H9 (cell line): Measurements from ENCODE around the gene EFHD1. TPM values are rescaled to one million over a fixed set of nuclear protein-coding genes. Genes with fewer than 3 reads are reported as not detected.
"Not testable (repeated sequence)": the region's sequence is repeated elsewhere in the genome, so short reads cannot be mapped to it uniquely, and the experiment has no call there.

Experiments
- DNase-seq: peaks from one replicate; pipeline ENCODE4 v3.0.0-alpha.2; 2017
- H2AFZ ChIP-seq: one replicate; pipeline ENCODE4 v1.6.1; 2013; ENCODE audit warnings: mild to moderate bottlenecking, low read length, control low read depth, moderate library complexity
- H2AK5ac ChIP-seq: 2 replicates; pipeline ENCODE4 v1.6.1; 2013; ENCODE audit warnings: low read length, control low read depth, mixed read lengths; ENCODE audit not compliant: insufficient read length
- H2BK120ac ChIP-seq: one replicate; pipeline ENCODE4 v1.6.1; 2013; ENCODE audit warnings: low read depth, mild to moderate bottlenecking, low read length, control low read depth, inconsistent platforms; ENCODE audit not compliant: poor library complexity, severe bottlenecking
- H2BK12ac ChIP-seq: 2 replicates; pipeline ENCODE4 v1.6.1; 2013; ENCODE audit warnings: low read length, control low read depth, mixed read lengths, low read depth; ENCODE audit not compliant: insufficient read length
- H2BK15ac ChIP-seq: 2 replicates; pipeline ENCODE4 v1.6.1; 2013; ENCODE audit warnings: low read depth, low read length, control low read depth
- H2BK20ac ChIP-seq: one replicate; pipeline ENCODE4 v1.6.1; 2013; ENCODE audit warnings: low read depth, mild to moderate bottlenecking, low read length, control low read depth, inconsistent platforms; ENCODE audit not compliant: poor library complexity, severe bottlenecking
- H2BK5ac ChIP-seq: 2 replicates; pipeline ENCODE4 v1.6.1; 2013; ENCODE audit warnings: low read length, control low read depth, mixed read lengths; ENCODE audit not compliant: insufficient read length
- H3K14ac ChIP-seq: 2 replicates; pipeline ENCODE4 v1.6.1; 2013; ENCODE audit warnings: low read length, control low read depth; ENCODE audit not compliant: insufficient read depth
- H3K18ac ChIP-seq: 2 replicates; pipeline ENCODE4 v1.6.1; 2013; ENCODE audit warnings: low read depth, mild to moderate bottlenecking, mixed read lengths, low read length, control low read depth; ENCODE audit not compliant: insufficient read length
- H3K23ac ChIP-seq: 2 replicates; pipeline ENCODE4 v1.6.1; 2013; ENCODE audit warnings: low read length, control low read depth, mixed read lengths, low read depth; ENCODE audit not compliant: insufficient read length
- H3K23me2 ChIP-seq: 2 replicates; pipeline ENCODE4 v1.6.1; 2013; ENCODE audit warnings: low read depth, mild to moderate bottlenecking, mixed read lengths, low read length, control low read depth; ENCODE audit not compliant: insufficient read length, poor library complexity, severe bottlenecking
- H3K27ac ChIP-seq: 2 replicates; pipeline ENCODE4 v1.5.1; 2013; ENCODE audit warnings: low read length, control low read depth, mixed read lengths, low read depth; ENCODE audit not compliant: insufficient read length
- H3K27me3 ChIP-seq: 2 replicates; pipeline ENCODE4 v1.6.1; 2013; ENCODE audit warnings: low read length, control low read depth, inconsistent platforms; ENCODE audit not compliant: insufficient read depth
- H3K4ac ChIP-seq: 2 replicates; pipeline ENCODE4 v1.6.1; 2013; ENCODE audit warnings: low read depth, mild to moderate bottlenecking, control low read depth, inconsistent platforms, low read length, moderate library complexity
- H3K4me1 ChIP-seq: 2 replicates; pipeline ENCODE4 v1.6.1; 2013; ENCODE audit warnings: low read length, control low read depth, inconsistent platforms; ENCODE audit not compliant: insufficient read depth
- H3K4me2 ChIP-seq: 2 replicates; pipeline ENCODE4 v1.6.1; 2013; ENCODE audit warnings: low read length, control low read depth, mixed read lengths; ENCODE audit not compliant: insufficient read length, insufficient read depth
- H3K56ac ChIP-seq: 2 replicates; pipeline ENCODE4 v1.6.1; 2013; ENCODE audit warnings: low read depth, mild to moderate bottlenecking, mixed read lengths, low read length, control low read depth; ENCODE audit not compliant: insufficient read length
- H3K79me1 ChIP-seq: 2 replicates; pipeline ENCODE4 v1.6.1; 2013; ENCODE audit warnings: low read depth, mild to moderate bottlenecking, moderate library complexity, low read length, control low read depth, inconsistent platforms; ENCODE audit not compliant: insufficient read depth, poor library complexity, severe bottlenecking
- H3K79me2 ChIP-seq: 2 replicates; pipeline ENCODE4 v1.6.1; 2013; ENCODE audit warnings: low read length, control low read depth, inconsistent platforms; ENCODE audit not compliant: insufficient read depth
- H3K9ac ChIP-seq: 2 replicates; pipeline ENCODE4 v1.6.1; 2013; ENCODE audit warnings: low read length, control low read depth, mixed read lengths; ENCODE audit not compliant: insufficient read length; ENCODE audit errors: extremely low read depth
- H3K9me3 ChIP-seq: one replicate; pipeline ENCODE4 v1.6.1; 2013; ENCODE audit warnings: low read depth, low read length, inconsistent platforms; ENCODE audit not compliant: control insufficient read depth
- H3T11ph ChIP-seq: one replicate; pipeline ENCODE4 v1.6.1; 2013; ENCODE audit warnings: mild to moderate bottlenecking, low read length, control low read depth, inconsistent platforms
- H4K20me1 ChIP-seq: one replicate; pipeline ENCODE4 v1.6.1; 2013; ENCODE audit not compliant: control insufficient read depth, insufficient read length, insufficient read depth
- H4K5ac ChIP-seq: 2 replicates; pipeline ENCODE4 v1.6.1; 2013; ENCODE audit warnings: low read depth, mild to moderate bottlenecking, mixed read lengths, low read length, control low read depth; ENCODE audit not compliant: insufficient read length
- H4K8ac ChIP-seq: replicated peaks from 2 replicates; pipeline ENCODE4 v1.6.1; 2013; ENCODE audit warnings: low read length, control low read depth, mixed read lengths, low read depth; ENCODE audit not compliant: insufficient read length
- H4K91ac ChIP-seq: 2 replicates; pipeline ENCODE4 v1.6.1; 2013; ENCODE audit warnings: low read depth, mild to moderate bottlenecking, moderate library complexity, mixed read lengths, low read length, control low read depth; ENCODE audit not compliant: insufficient read length
- H3K27ac Mint-ChIP-seq, 3 experiments: 2 replicates in 2 of 3; 3 replicates in 1 of 3; pipeline ENCODE4 v1.8.0; 2020 to 2021; ENCODE audit warnings: mixed read lengths in 3 of 3, mild to moderate bottlenecking in 1 of 3, moderate library complexity in 1 of 3
- H3K27me3 Mint-ChIP-seq: 2 replicates; pipeline ENCODE4 v1.8.0; 2021; ENCODE audit warnings: low read depth, mild to moderate bottlenecking, moderate library complexity, mixed read lengths
- H3K36me3 Mint-ChIP-seq, 3 experiments: 2 replicates in 2 of 3; 3 replicates in 1 of 3; pipeline ENCODE4 v1.8.0; 2020 to 2021; ENCODE audit warnings: low read depth in 3 of 3, mixed read lengths in 3 of 3; ENCODE audit not compliant: insufficient read depth in 1 of 3
- H3K4me1 Mint-ChIP-seq, 2 experiments: 2 replicates each; pipeline ENCODE4 v1.8.0; 2020; ENCODE audit warnings: mixed read lengths in 2 of 2
- H3K4me3 Mint-ChIP-seq, 2 experiments: 2 replicates in 1 of 2; 3 replicates in 1 of 2; pipeline ENCODE4 v1.8.0; 2020 to 2021; ENCODE audit warnings: mild to moderate bottlenecking in 2 of 2, mixed read lengths in 2 of 2, moderate library complexity in 1 of 2
- H3K9me3 Mint-ChIP-seq, 2 experiments: 2 replicates in 1 of 2; 3 replicates in 1 of 2; pipeline ENCODE4 v1.8.0; 2020; ENCODE audit warnings: mild to moderate bottlenecking in 2 of 2, mixed read lengths in 2 of 2, moderate library complexity in 1 of 2
- CTCF ChIP-seq: fragments of 200-600 bp; sonication (generic); conservative IDR thresholded peaks from 3 replicates; pipeline ENCODE4 v1.8.0; 2021; ENCODE audit warnings: antibody characterized with exemption, mild to moderate bottlenecking
- WGBS: extraction: QIAGEN DNeasy Blood & Tissue Kit; methylation state at CpG from one replicate; pipeline ENCODE4 v1.1.7; 2013; ENCODE audit warnings: missing lambda C conversion rate, low lambda C conversion rate, mixed read lengths; ENCODE audit not compliant: insufficient read length; ENCODE audit errors: extremely low coverage; 5-methylcytosine and 5-hydroxymethylcytosine counted together
- total RNA-seq: library from RNA; stranded (reverse); gene quantifications from 2 replicates; pipeline ENCODE4 v1.2.1, GENCODE V29; 2021

EFHD1 gene
- total RNA-seq, 1 experiment from 2014 or later: 2.8 TPM

DNA sequence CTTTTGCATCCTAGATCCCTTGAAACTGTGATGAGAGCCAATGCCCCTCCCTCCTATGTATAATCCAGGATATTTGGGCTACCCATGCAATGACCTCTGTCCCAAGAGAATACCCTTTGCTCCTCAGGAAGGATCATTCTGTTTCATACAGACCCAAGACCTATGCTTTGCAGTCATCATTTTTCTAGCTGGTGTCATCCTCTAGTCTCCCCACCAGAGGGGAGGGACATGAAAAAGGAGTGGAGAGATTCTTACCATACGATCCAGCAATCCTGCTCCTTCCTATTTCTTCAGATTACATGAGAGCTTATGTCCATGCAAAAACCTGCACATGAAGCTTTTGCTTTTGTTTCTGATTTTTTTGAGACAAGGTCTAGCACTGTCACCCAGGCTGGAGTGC is 50.0 kb downstream of the EFHD1 start:
- H4K8ac ChIP-seq: no peak overlapping the region
- Mint-ChIP-seq H3K27me3 (peaks cover 4% of the 10 kb centered on the region), H3K4me1 (no peaks in the 10 kb centered on the region), H3K4me3 (no peak overlapping the region), H3K27ac (no peak overlapping the region), H3K36me3 (no peaks in the 10 kb centered on the region), H3K9me3 (no peaks in the 10 kb centered on the region)
- no peak overlapping the region for H4K5ac ChIP-seq
- H2AK5ac ChIP-seq: no peak overlapping the region
- no peak for DNase-seq
- H2BK5ac ChIP-seq: no peak overlapping the region
- H3K18ac ChIP-seq: no peak overlapping the region
- no peaks in the 10 kb centered on the region for H4K20me1 ChIP-seq
- no peak overlapping the region for H3T11ph ChIP-seq
- H3K27me3 ChIP-seq: no peaks in the 10 kb centered on the region
- no peak overlapping the region for H2BK120ac ChIP-seq
- no peak overlapping the region for H3K4ac ChIP-seq
- H3K4me1 ChIP-seq: no peaks in the 10 kb centered on the region
- no peak overlapping the region for H2BK20ac ChIP-seq
- no peak overlapping the region for H3K23ac ChIP-seq
- no peak overlapping the region for H3K9ac ChIP-seq
- H3K14ac ChIP-seq: no peak overlapping the region
- H2AFZ ChIP-seq: no peak overlapping the region
- H3K56ac ChIP-seq: no peak overlapping the region
- H2BK15ac ChIP-seq: no peak overlapping the region
- H3K23me2 ChIP-seq: no peaks in the 10 kb centered on the region
- no CpG with 5 or more reads among the region's 1 CpG for WGBS
- TF ChIP-seq CTCF: no peak; the same call in 2 of the 3 replicates
- no peaks in the 10 kb centered on the region for H3K79me2 ChIP-seq
- no peak overlapping the region for H3K4me2 ChIP-seq
- no peak overlapping the region for H3K27ac ChIP-seq
- H3K79me1 ChIP-seq: no peaks in the 10 kb centered on the region
- no peak overlapping the region for H4K91ac ChIP-seq
- no peak overlapping the region for H2BK12ac ChIP-seq
- no peaks in the 10 kb centered on the region for H3K9me3 ChIP-seq

GRCh38 chr2:232685391-232685790 is 52.0 kb downstream of the EFHD1 start:
- not testable (repeated sequence) for H2BK5ac ChIP-seq, H3K9ac ChIP-seq, H4K8ac ChIP-seq, H2AFZ ChIP-seq, H3K9me3 Mint-ChIP-seq, H3K4me1 ChIP-seq, H2BK120ac ChIP-seq, H3K9me3 ChIP-seq, DNase-seq, H3K18ac ChIP-seq, H3K27me3 ChIP-seq, H3K4me2 ChIP-seq, H3K56ac ChIP-seq, H3K23ac ChIP-seq, H3K79me1 ChIP-seq, H3K4ac ChIP-seq, H4K91ac ChIP-seq, H3K27ac Mint-ChIP-seq, H3K36me3 Mint-ChIP-seq, H2BK15ac ChIP-seq, H2AK5ac ChIP-seq, H3K4me1 Mint-ChIP-seq, H3T11ph ChIP-seq, H3K4me3 Mint-ChIP-seq, H3K23me2 ChIP-seq, H3K14ac ChIP-seq, H4K5ac ChIP-seq, H2BK20ac ChIP-seq, H4K20me1 ChIP-seq, H3K79me2 ChIP-seq, H2BK12ac ChIP-seq, H3K27me3 Mint-ChIP-seq, H3K27ac ChIP-seq
- no CpG with 5 or more reads among the region's 6 CpGs for WGBS
